Activated CD4-positive, alpha-beta T cell treated with anti-CD3 and anti-CD28 coated beads for 48 hours (primary cell): ENCODE results near the gene TMIE.
"Not testable (repeated sequence)": the region's sequence is repeated elsewhere in the genome, so short reads cannot be mapped to it uniquely, and the experiment has no call there.

Experiments used
- DNase-seq: peaks from one replicate; pipeline ENCODE4 v3.0.0-alpha.2; 2020

TMIE gene

GRCh38 chr3:46729038-46729437 lies 27.8 kb downstream of the TMIE start:
- no peak for DNase-seq

- DNase-seq: no peak
Observed at GRCh38 chr3:46730819-46731218, 29.6 kb downstream of the TMIE start.

- DNase-seq: no peak
Observed at GRCh38 chr3:46731795-46732194, 30.6 kb downstream of the TMIE start.

GRCh38 chr3:46733026-46733800 lies 32.0 kb downstream of the TMIE start:
- no peak for DNase-seq

- no peak for DNase-seq
Observed at GRCh38 chr3:46734773-46735172, 33.6 kb downstream of the TMIE start.

GRCh38 chr3:46736006-46736872 lies 35.0 kb downstream of the TMIE start:
- no peak for DNase-seq

GRCh38 chr3:46737329-46737731 lies 36.1 kb downstream of the TMIE start:
- no peak for DNase-seq

GRCh38 chr3:46739565-46739964 lies 38.4 kb downstream of the TMIE start:
- DNase-seq: not testable (repeated sequence)

- DNase-seq: no peak
Observed at GRCh38 chr3:46742992-46743585, 41.9 kb downstream of the TMIE start.

- DNase-seq: no peak
Observed at GRCh38 chr3:46746711-46747110, 45.5 kb downstream of the TMIE start.

- DNase-seq: no peak
Observed at GRCh38 chr3:46748170-46748569, 47.0 kb downstream of the TMIE start.

GRCh38 chr3:46749129-46749528 lies 47.9 kb downstream of the TMIE start:
- no peak for DNase-seq

GRCh38 chr3:46750555-46751038 lies 49.4 kb downstream of the TMIE start:
- DNase-seq: no peak

- peak; percentile 49 for DNase-seq
Observed at GRCh38 chr3:46753127-46753526, 51.9 kb downstream of the TMIE start.

- no peak for DNase-seq
Observed at GRCh38 chr3:46755646-46756045, 54.5 kb downstream of the TMIE start.

- DNase-seq: no peak
Observed at GRCh38 chr3:46756642-46757041, 55.5 kb downstream of the TMIE start.

- no peak for DNase-seq
Observed at GRCh38 chr3:46759239-46760167, 58.3 kb downstream of the TMIE start.
